GM23248 (cell line): ENCODE results near the gene C5.

Experiments
- EZH2 ChIP-seq: fragments of 200-600 bp; sonication (generic); IDR thresholded peaks from 2 replicates; pipeline ENCODE4 v1.6.1; 2018; ENCODE audit warnings: antibody characterized with exemption, mild to moderate bottlenecking; ENCODE audit not compliant: insufficient read depth, poor library complexity, severe bottlenecking
- EZH2phosphoT487 ChIP-seq: fragments of 200-600 bp; sonication (generic); IDR thresholded peaks from 2 replicates; pipeline ENCODE4 v1.6.1; 2018; ENCODE audit warnings: antibody characterized with exemption, moderate library complexity, mild to moderate bottlenecking, low read depth; ENCODE audit not compliant: insufficient read depth

DNA sequence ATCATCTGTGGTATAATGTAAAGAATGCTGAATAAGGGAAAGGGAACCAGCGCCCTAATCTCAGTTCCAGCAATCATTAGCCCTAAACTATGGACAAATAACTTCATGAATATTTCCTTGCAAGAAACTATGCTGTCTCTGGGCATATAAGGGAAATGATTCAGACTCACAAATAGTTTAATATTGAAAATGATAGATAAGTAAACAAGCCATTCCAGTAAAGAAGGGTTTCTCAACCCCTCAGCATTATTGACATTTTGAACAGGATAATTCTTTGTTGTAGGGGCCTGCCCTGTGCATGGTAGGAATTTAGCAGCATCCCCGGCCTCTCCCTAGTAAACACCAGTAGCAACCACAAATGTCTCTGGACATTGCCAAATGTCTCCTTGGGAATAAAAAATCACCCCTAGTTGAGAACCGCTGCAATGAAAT, 23.8 kb downstream of the C5 start:
- TF ChIP-seq EZH2phosphoT487 (no peak), EZH2 (no peak)
